Thyroid gland (tissue), 4 donors: ENCODE results near the gene PGM2. TPM values are rescaled to one million over a fixed set of nuclear protein-coding genes. Genes with fewer than 3 reads are reported as not detected.
A peak's percentile ranks its signal among the peaks of the same experiment; 100 is the strongest.

Experiments used
- DNase-seq, 2 donors: peaks; one replicate each; pipeline ENCODE4 v3.0.0-alpha.2; 2019
- H3K27ac ChIP-seq, 3 donors: fragments of 200-600 bp; sonication (generic); 1 replicate in 2 of 3; 2 replicates in 1 of 3; pipeline ENCODE4 v1.5.1; 2016 to 2019; ENCODE audit warnings: mild to moderate bottlenecking in 1 of 3, moderate library complexity in 1 of 3
- H3K27me3 ChIP-seq: fragments of 200-600 bp; sonication (generic); one replicate; pipeline ENCODE4 v1.5.1; 2019
- H3K36me3 ChIP-seq, 2 donors: fragments of 200-600 bp; sonication (generic); one replicate each; pipeline ENCODE4 v1.5.1; 2016 to 2019
- H3K4me1 ChIP-seq, 2 donors: fragments of 200-600 bp; sonication (generic); one replicate each; pipeline ENCODE4 v1.5.1; 2017 to 2019
- H3K4me3 ChIP-seq, 3 donors: fragments of 200-600 bp; sonication (generic); replicated peaks in 1 of 3; 1 replicate in 2 of 3; 2 replicates in 1 of 3; pipeline ENCODE4 v1.5.1; 2016; ENCODE audit warnings: mild to moderate bottlenecking in 1 of 3
- H3K9me3 ChIP-seq: fragments of 200-600 bp; sonication (generic); one replicate; pipeline ENCODE4 v1.5.1; 2017
- POLR2A ChIP-seq, 2 donors: fragments of 450-650 bp; IDR thresholded peaks; one replicate each; pipeline ENCODE4 v1.6.1; 2017; ENCODE audit warnings: antibody characterized with exemption in 2 of 2, mild to moderate bottlenecking in 2 of 2, moderate library complexity in 1 of 2
- WGBS, 2 donors: methylation state at CpG; one replicate each; pipeline ENCODE4 v1.1.5; 2017; 5-methylcytosine and 5-hydroxymethylcytosine counted together
- intact Hi-C: fragments of 100-400 bp; cut with DNase I; formaldehyde crosslinking; loops from one replicate; pipeline ENCODE4 v1.15.1; 2023
- total RNA-seq, 4 donors: library from RNA; depleted of rRNA; stranded (reverse); fragments of >200 nt; gene quantifications; one replicate each; pipeline ENCODE4 v1.2.3, GENCODE V29; 2016
- TF ChIP-seq, protein P1 (sequence below), 6 experiments: fragments of 200-600 bp in 3 of 6; fragments of 450-650 bp in 3 of 6; sonication (generic) in 3 of 6; IDR thresholded peaks; one replicate each; pipeline ENCODE4 v1.5.1; 2016 to 2019; ENCODE audit warnings: antibody characterized with exemption in 6 of 6, mild to moderate bottlenecking in 2 of 6, inconsistent platforms in 1 of 6, moderate library complexity in 1 of 6

Gene PGM2
- total RNA-seq, 4 donors from 2014 or later: 25.1 to 30.4 (median 25.5) TPM

DNA sequence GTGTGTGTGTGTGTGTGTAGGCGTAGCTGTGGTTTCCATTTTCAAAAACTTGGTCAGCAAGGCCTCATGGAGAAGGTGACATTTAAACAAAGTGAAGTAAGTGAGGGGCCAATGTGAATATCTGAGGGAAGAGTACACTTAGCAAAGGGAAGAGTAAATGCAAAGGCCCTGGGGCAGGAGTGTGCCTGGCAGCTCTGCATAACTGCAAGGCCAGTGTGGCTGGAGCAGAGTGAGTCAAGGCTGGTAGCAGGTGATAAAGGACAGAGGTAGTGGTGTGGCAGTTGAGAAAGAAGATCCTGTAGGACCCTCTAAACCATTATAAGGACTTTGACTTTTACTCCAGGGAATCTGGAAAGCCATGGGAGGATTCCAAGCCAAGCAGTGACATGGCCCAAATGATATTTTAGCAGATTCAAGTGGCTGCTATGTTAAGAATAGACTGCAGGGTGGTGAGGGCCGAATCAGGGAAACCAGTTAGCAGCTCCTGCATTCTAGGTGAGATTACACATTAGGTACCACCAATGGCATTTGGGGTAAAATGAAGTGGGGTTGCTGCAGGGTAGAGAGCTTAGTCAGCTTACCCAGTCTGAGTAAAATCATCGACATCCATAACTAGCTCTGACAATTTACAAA, 58.5 kb downstream of the PGM2 start:
- WGBS, 2 donors: 88 to 89% methylated on average over 3 of the region's 3 CpGs

DNA sequence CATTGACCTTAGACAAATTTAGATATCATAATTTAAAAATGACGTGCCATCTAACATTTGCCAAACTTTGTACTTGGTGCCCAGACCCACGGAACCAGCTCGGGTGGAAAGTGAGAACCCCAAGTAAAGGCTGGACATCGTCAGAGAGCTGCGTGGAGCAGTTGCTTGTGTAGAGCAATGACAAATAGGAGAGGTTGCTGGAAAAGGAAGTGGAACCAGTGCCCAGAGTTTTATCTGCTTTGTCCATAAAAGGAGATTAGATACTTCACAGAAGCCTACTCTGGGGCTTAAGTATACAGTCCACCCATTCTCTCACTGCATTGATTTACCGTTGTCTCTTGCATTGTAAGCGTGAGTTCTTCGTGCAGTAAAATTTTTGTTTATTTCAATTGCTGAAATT, 59.0 kb downstream of the PGM2 start:
- Histone ChIP-seq H3K4me1 (peaks cover 0 to 3% of the 10 kb centered on the region in 2 donors), H3K4me3 (no peak overlapping the region), H3K9me3 (no peaks in the 10 kb centered on the region), H3K36me3 (no peaks in the 10 kb centered on the region), H3K27me3 (no peaks in the 10 kb centered on the region), H3K27ac (no peak overlapping the region)
- DNase-seq: peak in 1 of 2 donors; percentile 17
- intact Hi-C loops: no loop called here
- TF ChIP-seq, protein P1, sequence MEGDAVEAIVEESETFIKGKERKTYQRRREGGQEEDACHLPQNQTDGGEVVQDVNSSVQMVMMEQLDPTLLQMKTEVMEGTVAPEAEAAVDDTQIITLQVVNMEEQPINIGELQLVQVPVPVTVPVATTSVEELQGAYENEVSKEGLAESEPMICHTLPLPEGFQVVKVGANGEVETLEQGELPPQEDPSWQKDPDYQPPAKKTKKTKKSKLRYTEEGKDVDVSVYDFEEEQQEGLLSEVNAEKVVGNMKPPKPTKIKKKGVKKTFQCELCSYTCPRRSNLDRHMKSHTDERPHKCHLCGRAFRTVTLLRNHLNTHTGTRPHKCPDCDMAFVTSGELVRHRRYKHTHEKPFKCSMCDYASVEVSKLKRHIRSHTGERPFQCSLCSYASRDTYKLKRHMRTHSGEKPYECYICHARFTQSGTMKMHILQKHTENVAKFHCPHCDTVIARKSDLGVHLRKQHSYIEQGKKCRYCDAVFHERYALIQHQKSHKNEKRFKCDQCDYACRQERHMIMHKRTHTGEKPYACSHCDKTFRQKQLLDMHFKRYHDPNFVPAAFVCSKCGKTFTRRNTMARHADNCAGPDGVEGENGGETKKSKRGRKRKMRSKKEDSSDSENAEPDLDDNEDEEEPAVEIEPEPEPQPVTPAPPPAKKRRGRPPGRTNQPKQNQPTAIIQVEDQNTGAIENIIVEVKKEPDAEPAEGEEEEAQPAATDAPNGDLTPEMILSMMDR (IDR thresholded peaks at IDR 0.05): no peak
- TF ChIP-seq POLR2A (IDR thresholded peaks at IDR 0.05): peak in 1 of 2 donors; percentile 33
- 38 to 42% methylated on average over 8 of the region's 8 CpGs for WGBS, 2 donors

More for the DNA sequence above, 58.5 kb downstream of the PGM2 start:
- H3K27me3 ChIP-seq: no peaks in the 10 kb centered on the region
- no peak for DNase-seq
- H3K36me3 ChIP-seq: no peaks in the 10 kb centered on the region
- TF ChIP-seq POLR2A (IDR thresholded peaks at IDR 0.05): no peak
- no peaks in the 10 kb centered on the region for H3K9me3 ChIP-seq
- H3K4me3 ChIP-seq: no peak overlapping the region
- intact Hi-C loops: no loop called here
- H3K27ac ChIP-seq: no peak overlapping the region
- peaks cover 0 to 3% of the 10 kb centered on the region in 2 donors for H3K4me1 ChIP-seq

DNA sequence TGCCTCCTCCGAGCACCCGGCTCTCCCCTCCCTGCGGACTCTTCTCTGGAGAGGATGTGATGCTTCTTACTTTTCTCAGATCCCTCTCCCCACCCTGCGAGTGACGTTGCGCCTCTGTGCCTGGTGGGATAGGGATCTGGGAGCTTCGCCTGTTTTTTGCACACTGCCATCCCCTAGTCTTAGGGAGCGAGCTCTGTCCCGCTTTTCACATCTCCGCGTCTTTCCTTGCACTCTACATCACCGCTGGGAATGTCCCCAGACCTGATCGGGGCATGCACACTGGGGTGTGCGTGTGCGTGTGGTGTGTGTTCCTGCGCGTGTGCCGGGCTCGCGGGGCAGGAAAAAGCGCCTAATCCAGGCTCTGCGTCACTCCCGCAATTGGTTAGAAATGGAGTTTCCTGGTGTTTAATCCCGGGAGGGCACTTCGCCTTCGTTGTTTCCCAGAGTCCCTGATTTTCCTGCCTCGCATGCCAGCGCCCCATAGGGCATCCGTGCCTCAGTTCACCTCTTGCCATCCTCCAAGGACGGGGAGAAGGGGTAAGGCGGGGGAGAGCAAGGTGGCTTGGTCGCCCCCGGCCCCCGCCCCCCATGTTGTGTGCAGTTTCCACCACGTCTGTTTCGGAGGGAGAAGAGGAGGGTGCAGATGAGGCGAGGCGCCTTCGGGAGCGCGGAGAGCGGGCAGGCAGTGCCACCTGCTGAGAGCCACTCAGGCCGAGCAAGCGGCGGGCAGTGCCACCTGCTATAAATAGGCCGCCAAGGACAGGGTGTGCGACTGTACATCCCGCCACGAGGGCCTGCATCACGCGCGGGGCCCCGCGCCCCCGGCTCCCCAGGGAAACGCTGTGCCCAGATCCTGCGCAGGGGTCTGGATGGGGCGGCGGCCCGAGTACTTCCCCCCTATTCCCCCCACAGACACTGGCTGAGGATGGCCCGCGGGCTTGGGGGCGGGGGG, 63.6 kb downstream of the PGM2 start:
- TF ChIP-seq, protein P1 (IDR thresholded peaks at IDR 0.05): peak in 4 of 6 experiments; percentile 34 to 58 (median 51)
- TF ChIP-seq POLR2A (IDR thresholded peaks at IDR 0.05): peak in 1 of 2 donors; percentile 64
- Histone ChIP-seq H3K4me3 (peak overlapping the region; percentile 27 to 94 (median 77)), H3K9me3 (no peaks in the 10 kb centered on the region), H3K27me3 (no peaks in the 10 kb centered on the region), H3K36me3 (no peaks in the 10 kb centered on the region), H3K27ac (peak overlapping the region; percentile 75 to 89 (median 78)), H3K4me1 (peaks cover 0 to 9% of the 10 kb centered on the region in 2 donors)
- peak; percentile 86 to 90 for DNase-seq
- WGBS, 2 donors: 15 to 24% methylated on average over 41 to 45 of the region's 63 CpGs
- intact Hi-C loops: loop anchor here (10.0 kb wide), 2 partner anchors 75 to 85 kb away; partner anchors contain the start of gene PTTG2

- H3K36me3 ChIP-seq: no peaks in the 10 kb centered on the region
- TF ChIP-seq POLR2A (IDR thresholded peaks at IDR 0.05): no peak
- TF ChIP-seq, protein P1 (IDR thresholded peaks at IDR 0.05): no peak
- DNase-seq: peak; percentile 48 to 52
- intact Hi-C loops: loop anchor here (10.0 kb wide), 2 partner anchors 74 to 86 kb away; partner anchors contain the start of gene PTTG2
- 1% methylated on average over 18 of the region's 43 CpGs; no CpG with 5 or more reads in 1 of the 2 donors for WGBS, 2 donors
- H3K4me1 ChIP-seq: peaks cover 0 to 9% of the 10 kb centered on the region in 2 donors
- peak within 1 kb of the TSS; percentile 27 to 94 (median 77) for H3K4me3 ChIP-seq
- H3K27me3 ChIP-seq: no peaks in the 10 kb centered on the region
- no peaks in the 10 kb centered on the region for H3K9me3 ChIP-seq
- peak within 1 kb of the TSS; percentile 75 to 89 (median 78) for H3K27ac ChIP-seq
Measured at GRCh38 chr4:37890801-37891259, 64.3 kb downstream of the PGM2 start, which contains the start of gene TBC1D1. Gene TBC1D1, plus strand, starts transcription at chr4:37891084. Its CDS starts 11,012 bp downstream, at chr4:37902096.
